NCI-H187 treated with DMSO at 0.1 percent for 48 hours (cell line): ENCODE data around the gene CFAP161.

Experiments
- DNase-seq: peaks from one replicate; lab custom pipeline; 2025; lab: John Stamatoyannopoulos, UW

CFAP161 gene

DNA sequence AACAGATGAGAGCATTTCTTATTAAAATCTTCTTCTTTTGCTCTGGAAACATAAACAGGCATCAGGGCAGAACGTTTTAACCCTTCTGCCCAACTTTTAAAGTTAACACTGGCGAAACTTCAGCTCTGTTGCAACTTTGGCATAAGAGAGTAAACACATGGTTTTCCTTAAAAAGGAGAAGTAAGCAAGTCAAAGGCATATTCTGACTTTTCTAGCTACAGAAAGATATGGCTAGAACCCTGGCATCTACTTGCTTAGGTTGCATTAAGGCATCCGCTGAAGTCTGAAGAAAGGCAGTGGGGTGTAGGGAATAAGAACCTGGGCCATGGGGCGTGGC is 49.3 kb downstream of the CFAP161 start:
- DNase-seq = no peak

DNA sequence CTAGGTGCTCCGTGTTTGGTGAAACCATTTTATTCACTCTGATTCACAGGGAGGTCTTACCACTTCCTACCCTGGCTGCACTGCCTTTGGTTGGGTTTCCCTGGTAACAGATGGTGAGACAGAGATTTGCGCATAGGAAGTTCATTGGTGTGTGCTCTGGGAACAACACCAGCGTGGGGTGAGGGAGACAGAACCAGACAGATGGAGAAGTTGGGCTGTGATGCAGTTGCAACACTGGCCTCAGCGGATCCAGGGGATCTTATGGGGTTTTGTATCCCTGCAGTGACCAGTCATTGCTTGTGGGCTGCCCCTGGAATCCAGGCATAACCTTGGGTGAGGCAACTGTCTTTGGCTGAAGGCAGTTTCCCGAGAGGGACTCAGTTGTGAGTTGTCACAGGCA is 50.1 kb downstream of the CFAP161 start:
- no peak for DNase-seq

DNA sequence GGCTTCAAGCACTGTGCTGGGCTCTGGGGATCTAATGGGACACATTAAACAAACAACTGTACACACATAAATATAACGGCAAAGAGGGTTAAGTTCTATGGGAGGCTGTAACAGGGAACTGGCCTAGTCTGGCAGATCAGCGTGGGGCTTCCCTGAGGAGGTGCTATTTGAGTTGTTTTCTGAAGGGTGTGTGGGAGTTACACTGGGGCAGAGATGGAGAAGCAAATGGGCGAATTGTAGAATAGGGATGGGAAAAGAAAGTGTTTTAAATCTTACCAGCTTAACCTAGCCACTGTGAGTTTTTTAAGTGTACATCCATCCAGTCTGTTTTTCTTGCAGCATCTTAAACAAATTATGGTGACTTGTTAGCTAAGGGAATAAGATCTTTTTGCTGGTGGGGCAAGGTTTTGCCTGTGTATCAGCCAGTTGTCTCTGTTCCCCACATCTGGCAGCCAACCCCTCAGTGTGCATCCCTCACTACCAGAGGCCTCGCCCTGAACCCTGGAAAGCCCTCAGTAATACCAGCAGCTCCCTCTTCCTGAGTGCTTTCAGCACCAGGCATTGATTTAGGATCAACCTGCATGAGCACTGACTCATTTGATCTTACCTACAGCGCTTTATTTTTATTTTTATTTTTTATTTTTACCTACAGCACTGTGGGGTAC is 51.7 kb downstream of the CFAP161 start:
- DNase-seq = no peak

DNA sequence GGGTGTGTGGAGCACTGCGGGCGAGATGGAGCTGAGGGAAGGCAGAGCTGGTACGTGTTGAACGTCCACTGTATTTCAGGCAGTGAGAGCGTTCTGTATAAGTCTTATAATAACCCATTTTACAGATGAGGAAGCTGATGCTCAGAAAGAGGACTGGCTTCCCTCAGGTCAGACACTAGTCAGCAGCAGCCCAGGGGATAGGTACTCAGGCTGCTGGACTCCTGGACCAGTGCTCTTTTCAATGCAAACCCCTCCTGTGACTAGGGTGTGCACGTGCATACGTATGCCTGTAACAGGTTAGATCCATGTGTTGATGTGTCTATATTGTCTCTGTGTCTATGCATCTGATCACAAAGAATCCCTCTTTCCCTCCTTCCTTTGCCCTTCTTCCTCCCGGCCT is 54.3 kb downstream of the CFAP161 start:
- no peak for DNase-seq

DNA sequence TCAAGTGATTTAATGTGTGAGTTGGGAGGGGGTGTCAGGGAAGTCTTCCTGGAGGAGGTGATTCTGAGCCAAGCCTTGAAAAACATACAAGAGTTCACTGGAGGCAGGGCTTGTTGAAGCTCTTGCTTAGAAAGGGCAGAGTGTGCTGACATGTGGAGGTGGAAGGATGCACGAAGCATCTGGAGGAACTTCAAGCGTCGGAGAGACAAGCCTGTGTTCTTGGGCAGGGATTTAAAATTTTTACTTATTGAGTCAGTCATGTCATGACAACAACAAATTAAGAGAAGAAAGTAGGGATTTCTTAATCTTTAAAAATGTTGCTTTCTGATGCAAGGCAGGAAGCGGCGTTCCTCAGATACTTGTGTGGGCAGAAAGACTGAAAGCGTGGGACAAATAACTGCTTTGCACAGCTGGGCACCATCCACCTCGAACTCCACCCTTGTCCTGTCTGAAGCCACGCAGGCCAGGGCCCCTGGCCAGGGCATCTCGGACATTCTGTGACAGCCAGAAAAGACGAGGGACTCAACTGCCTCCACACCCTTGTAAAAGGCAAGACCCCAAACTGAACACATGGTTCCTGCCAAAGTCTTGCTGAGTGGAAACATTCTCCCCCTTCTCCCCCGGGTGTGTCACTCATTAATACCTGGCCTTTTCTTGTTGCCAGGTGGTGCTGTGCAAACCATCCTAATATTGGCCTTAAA is 55.7 kb downstream of the CFAP161 start:
- DNase-seq = no peak

DNA sequence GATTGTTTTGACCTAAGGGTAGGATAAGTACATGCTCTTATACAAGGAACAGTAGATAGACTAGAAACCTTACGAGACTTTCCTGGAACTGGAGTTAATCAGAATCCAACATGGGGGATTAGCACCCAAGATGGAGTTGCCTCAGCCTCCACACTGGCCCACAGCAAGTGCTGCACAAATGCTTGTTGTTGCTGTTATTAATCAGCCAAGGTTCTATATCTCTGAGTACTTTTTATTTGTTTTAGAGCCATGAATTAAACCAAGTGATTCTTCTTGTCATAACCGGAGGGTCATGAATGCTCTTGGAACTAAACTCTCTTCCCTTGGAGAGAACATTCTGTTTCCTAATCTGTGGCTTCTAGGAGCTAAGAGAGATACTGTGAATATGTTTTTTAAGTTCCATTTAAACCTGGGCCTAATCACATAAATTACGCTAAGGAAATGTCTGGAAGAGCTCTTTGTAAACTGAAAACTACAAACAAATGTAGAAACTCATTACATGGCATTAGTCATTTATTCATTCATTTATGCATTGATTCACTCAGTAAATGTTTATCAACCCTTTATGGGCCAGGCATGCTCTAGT is 56.9 kb downstream of the CFAP161 start:
- DNase-seq = no peak

DNA sequence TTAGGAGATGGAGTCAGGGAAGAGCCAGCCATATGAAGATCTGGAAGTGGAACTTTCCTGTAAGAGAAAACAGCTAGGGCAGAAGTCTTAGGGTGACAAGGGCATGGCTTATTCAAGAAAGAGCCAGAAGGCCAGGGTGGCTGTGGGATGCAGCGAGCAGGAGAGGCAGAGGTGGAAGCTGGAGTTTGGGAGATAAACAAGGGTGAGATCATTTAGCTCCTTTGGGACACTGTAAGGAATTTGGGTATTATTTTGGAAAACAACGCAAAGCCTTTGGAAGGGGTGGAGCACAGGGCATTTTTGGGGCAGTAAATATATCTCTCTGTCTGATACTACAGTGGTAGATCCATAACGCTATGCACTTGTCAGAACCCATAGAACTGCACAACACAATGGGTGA is 57.6 kb downstream of the CFAP161 start:
- DNase-seq = no peak

DNA sequence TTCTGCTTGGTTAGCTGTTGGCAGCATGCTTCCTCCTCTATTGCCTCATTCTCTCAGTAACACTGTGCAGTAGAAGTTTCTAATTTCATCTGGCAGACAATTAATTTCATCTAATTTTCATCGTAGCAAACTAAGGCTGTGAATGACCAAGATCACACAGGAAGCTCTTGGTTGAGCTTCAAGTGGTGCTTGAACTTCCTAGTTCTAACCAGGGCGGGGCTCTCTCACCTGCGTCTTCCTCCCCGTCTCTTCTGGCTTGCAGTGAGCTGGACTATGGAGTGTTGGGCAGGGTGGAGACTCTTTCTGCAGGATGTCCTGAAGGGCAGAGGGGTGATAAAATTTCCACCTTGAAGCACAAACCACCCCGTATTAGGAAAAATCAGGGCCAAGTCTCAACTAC is 60.7 kb downstream of the CFAP161 start:
- DNase-seq = no peak

DNA sequence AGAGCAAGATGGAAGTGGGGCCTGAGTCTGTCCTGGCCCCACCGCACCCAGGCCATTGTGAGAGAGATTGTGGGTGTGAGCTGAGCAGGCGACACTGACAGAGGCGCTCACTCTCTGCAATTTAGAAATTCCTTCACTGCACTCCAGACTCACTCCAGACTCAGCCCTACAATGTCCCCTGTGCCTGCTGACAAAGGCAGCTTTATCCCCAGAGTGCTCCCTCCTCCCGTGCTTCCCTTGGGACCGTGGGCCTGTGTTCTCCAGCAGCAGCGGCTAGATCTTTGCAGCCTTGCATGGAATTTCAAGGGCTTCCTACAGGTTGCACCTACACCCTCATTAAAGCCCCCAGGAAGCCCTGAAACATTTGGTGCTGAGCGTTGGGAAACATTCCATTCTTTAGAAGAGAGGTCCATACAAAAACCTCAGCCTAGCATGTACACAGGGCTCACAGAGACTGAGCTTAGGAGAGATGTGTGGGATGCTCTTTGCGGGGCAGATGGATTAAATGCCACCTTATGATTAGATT is 61.3 kb downstream of the CFAP161 start:
- DNase-seq = no peak

DNA sequence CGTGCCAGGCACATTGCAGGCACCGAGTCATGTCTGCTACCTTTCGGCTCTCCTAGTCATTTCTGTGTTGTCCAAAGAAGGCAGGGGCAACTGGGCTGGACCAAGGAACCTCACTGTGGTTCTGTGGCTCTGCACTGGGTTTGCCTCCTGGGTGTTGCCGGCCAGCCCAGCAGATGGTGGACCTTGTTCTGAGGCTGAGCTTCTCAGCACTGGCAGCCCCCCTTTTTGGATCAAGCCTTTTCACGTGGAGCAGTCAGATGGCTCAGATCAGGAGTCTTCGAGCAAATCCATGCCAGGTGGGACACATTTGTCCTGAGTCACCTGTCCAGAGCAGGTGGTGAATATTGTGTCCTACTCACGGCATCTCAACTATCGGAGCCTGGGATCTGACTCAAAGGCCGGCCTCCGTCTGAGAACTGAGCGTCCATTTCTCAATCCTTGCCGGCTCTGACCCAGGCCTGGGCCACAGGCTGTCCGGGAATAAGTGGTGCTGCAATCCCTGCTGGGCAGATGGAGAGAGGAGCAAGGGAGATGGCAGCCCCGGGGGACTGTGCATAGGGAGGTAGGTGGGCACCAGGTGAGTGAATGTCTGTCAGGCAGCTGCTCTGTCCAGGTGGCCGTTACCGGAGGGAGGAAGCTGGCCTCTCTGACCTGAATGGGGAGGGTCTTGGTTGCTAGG is 62.6 kb downstream of the CFAP161 start, which contains the start of gene IL16:
TSS of gene IL16 (plus strand) at position 304 of the 679 bp plus-strand sequence. CDS start 28,521 bp downstream, outside the sequence.
- no peak for DNase-seq

DNA sequence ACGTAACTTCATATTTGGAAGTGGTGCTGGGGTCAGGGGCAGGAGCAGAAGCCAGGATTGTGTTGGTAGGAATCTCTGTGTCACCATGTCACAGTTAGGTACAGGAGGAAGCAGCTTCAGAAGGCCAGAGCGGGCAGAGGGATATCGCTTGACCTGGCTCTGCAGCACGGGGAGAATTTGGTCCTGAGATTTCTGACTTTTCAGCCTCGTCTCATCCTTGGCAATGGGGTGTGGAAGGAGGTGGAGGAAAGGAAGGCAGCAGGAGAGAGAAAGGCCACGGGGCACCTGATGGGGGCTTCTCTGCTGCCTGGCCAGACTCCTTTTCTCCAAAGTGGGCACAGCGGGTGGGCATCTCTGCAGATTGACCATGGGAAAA is 63.2 kb downstream of the CFAP161 start:
- DNase-seq = no peak

DNA sequence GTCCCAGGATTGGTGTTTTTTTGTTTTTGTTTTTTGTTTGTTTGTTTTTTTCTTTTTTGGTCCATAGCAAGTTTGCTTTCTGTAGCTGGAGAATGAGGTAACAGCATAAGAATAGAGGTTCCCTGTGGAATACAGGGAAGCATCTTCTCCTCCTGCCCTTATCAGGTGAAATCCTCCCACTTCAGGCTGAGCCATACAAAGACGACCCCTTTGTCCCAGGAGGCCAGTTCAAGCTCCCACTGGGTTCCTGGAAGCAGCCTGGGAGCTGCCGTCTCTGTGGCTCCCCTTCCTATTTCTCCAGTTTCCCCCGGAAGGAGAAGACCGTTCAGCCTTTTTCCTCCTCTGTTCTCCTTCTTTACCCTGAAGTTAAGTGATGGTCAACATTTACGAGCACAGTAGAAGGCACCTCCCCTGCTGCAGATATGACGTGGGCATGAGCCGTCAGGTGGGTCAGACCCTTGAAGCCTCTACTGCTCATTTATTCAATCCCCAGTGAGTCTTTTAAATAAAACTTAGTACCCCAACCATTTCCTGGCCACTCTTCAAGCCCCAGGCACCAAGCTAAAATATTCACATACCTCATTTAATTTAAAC is 63.7 kb downstream of the CFAP161 start:
- DNase-seq = no peak
